SIG-M5 treated with dmso at 0.1 percent for 504 hours (cell line): Measurements from ENCODE around the gene COL13A1.

Experiments
- DNase-seq: peaks from one replicate; lab custom pipeline; 2025; ENCODE audit not compliant: unreplicated experiment; lab: John Stamatoyannopoulos, UW

Gene COL13A1

DNA sequence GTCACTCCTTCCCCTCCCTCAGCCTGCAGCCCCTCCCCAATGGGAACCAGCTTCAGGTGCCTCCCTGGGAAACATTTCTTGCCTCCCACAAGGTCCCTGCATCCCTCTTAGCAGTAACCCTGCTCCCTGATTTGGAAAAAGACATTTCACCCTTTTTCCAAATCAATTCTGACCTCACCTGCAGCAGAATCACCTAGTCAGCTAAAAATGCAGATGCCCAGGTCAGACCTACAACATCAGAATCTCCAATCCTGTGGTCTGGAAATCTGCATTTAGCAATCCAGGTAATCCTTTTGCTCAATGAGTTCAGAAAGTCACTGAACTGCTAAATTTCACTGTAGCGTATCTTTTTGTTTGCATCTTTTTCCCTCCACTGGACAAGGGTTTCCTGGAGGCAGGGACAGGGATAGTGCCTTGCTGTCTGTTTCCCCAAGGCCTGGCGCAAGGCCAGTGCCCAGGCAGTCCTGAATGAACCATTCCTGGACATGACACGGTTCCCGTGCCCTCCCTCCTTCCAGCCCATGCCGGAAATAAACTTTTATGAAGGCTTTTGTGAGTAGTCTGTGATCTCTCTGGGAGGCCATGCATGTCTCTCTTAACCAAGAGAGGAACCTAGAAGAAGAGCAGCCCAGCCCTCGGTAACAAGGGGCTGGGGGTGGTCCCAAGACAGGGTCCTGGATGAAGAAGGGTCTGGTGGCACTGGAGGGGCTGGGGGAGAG lies 44.0 kb downstream of the COL13A1 start:
- DNase-seq, result no peak

DNA sequence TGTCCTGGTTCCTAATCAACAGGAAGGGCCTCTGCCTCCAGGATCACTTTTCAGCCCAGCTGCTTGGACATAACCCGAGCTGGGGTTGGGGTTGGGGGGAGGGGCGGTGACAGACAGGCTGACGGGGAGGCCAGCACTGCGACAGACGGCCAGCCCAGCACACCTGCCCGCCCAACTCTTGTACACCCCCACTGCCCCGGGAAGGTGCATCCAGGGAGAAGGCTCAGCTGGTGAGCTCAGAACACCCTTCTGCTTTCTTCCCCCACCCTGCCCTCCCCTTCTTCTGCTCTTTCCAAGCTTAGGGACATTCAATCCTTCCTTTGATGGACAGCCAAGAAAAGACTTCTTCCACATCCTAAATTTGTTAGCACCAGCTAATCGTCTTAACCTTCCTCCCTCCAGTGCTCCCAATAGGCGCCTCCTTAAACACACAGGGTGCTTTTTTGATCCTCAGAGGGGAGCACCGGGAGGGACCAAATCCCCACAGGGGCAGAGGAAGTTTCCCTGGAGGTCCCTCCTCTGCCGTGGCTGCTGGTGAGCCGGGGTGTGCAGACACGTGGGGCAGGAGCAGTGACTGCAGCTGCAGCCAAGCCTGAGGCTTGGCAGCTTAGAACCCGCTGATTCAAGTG lies 44.7 kb downstream of the COL13A1 start:
- no peak for DNase-seq

DNA sequence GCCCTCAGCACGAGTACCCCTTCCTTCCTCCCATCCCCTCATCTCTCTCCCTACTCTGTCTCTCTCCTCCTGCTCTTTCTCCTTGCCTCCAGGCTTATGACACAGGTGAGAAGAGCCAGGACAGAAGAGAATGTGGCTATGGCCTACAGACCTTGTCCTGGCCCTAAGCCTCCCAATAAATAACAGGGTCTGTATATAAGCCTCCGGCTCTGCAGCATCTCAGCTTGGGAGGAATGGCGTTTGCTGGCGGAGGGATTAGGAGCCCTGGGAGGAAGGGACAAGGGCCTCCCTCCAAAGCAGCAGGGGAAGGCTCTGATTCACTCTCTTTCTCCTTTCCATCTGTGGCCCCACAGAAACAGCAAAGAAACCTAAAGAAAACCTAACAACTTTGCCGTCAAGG lies 45.8 kb downstream of the COL13A1 start:
- no peak for DNase-seq

DNA sequence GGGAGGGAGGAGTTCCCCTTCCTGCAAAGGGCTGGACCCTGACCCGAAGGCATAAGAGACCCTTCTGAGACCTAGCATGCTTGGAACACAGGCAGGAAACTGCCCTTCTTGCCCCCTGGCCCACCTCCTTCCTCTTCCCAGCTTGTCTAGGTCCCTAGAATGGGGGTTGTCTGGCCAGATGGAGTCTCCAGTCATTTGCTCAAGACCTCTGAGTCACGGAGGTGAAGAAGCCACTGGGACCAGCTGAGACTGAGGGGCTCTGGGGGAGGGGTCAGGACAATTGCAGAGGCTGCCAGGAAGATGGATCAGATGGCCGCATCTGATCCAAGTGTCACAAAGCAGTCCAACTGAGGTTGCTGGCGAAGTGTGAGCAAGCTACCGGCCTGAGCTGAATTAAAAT lies 46.2 kb downstream of the COL13A1 start:
- DNase-seq, result no peak

DNA sequence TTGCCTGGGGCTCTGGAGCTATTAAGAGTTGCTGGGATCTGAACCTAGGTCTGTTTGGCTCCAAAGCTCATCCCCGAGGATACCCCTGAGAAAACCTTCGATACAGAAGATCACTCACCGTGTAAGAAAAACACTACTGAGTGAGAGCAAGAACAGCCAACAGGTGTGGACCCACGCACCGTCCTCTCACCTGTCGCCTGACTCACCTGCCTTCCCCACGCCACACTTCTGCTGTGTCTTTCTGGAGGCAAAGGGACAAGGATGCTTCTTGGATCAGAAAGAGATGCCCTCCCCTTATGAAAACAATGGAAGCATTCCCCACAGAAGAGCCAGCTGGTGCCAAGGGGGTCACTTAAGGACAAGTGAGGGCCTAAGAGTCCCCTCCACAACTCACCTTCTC lies 46.7 kb downstream of the COL13A1 start:
- no peak for DNase-seq

DNA sequence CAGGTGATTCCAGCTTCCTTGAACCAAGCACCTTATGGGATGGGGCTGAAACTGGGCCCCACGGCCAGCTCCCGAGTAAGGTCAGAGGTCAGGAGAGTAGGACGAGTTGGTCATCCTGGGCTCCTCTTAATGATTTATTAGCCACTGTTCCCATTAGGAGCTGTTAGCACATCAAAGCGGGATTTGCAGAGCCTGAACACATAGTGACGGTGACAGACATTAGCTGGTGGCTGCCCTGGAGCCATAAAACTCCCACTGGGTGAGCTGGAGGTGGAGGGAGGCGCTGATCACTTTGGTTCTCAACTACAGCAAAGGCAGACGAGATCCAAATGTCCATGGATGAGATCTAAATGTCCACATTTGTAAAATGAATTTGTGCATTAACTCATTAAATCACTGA lies 48.1 kb downstream of the COL13A1 start:
- no peak for DNase-seq

DNA sequence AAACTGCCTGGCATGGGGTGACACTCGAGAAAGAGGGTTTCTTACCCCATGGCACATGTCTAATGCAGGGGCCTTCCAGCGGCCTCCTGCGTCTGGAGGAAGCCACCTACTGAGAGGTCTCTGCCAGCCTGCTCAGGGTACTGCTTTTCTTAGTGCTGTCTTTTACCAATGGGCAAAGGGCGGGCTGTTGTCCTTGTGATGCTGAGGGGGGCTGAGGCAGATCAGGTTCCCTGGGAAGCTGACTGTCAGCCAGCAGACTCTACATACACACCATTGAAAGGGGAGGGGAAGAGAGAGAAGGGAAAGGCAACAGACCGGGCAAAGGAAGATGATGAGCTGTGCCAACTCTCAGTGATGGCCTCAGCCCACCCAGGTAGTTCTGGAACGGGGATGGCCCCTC lies 48.7 kb downstream of the COL13A1 start:
- DNase-seq, result no peak

DNA sequence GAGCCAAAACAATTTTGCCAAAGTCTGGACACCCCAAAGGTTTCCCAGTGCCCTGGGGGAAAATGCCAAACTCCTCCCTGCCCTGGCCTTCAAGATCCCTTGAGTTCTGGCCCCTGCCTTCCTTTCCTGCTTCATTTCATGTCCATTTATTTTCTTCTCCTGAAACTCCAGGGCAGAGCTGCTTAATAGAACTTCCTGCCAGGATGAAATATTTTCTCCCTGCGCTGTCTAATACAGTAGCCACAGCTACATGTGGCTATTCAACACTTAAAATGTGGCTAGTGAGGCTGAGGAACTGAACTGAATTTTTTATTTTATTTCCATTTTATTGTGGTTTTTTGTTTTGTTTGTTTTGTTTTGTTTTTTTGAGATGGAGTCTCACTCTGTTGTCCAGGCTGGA lies 49.6 kb downstream of the COL13A1 start:
- no peak for DNase-seq

DNA sequence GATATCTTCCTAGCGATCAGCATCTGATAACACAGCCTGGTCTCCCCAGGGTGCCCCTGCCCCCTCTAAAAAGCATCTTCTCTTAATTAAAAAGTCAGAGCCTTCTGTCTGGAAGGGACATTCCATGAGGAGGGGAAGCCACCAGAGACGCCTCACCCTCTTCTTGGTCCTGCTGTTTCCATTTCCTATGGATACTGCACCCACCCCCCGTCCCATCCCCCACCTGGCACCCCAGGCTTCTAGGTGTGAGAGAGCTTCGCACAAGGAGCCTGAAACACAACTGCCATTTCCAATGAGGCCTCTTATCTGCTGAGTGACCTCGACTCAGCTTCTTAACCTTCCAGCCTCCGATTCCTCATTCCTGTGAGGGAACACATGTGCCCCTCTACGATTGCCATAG lies 51.4 kb downstream of the COL13A1 start:
- DNase-seq, result no peak

DNA sequence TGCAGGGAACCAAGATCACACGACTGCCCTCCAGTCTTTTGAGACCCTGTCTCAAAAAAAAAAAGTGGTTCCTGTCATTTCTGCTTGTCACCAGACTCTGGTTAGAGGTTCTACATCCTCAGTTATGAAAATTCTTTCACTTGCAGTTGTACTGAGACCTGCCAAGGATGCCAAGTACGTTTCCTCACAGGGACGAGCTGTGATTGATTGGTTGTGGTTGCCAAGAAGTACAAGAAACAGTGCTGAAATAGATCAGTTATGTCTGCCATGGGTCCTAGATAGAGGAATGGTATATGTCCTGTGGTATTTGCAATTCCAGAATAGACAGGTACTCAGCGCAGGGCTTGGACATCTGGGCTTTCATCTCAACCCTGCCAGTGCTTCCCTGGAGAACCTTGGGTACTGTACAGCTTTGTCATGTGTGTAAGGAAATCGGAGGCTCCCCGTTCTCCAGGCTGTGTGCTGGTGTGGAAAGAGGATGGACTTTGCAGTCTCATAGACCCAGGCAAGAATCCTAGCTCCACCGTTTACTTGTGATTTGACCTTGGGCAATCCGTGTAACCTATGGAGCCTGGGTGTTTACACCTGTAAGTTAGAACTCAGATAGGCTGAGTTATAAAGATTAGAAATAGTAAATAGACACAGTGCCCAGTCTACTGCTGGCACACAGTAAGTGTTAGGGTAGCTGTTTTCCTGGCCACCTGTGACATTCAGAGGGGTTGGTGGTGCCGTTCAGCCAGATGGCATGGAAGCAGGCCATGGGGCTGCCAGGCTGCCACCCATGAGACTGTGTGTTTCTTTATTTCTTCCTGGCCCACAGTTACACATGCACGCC lies 53.0 kb downstream of the COL13A1 start:
- no peak for DNase-seq

DNA sequence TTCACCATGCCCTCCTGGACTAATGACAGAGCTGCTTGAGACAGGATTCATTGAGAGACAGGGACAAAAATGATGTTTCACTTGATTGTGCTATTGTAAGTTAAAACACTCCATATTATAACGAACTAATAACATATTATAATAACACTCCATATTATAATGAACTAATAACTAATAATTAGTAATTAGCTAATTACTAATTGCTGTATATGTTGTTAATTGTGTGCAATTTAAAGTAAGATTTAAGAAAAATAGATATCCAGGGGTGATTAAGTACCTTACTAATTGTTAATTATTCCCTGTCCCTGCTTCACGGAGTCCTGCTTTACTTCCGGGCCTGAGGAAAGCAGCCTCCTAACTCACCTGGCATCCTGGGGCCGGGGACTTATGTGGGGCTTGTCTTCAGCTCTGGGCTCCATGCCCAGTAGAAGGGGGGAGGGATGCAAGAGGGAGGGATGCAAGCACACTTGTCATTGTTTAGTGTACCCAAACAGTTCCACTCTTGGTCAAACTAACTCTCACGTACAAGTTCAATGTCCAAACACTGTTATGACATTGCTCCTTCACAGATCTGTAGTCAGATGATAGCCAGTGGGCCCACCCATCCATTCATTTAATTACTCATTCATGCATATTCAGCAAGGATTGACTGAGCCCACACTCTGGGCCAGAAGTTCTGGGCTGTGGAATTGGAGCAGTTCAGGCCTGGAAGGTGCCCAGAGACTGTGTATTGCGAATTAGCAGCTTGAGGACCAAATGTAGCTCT lies 53.8 kb downstream of the COL13A1 start:
- DNase-seq, result no peak

DNA sequence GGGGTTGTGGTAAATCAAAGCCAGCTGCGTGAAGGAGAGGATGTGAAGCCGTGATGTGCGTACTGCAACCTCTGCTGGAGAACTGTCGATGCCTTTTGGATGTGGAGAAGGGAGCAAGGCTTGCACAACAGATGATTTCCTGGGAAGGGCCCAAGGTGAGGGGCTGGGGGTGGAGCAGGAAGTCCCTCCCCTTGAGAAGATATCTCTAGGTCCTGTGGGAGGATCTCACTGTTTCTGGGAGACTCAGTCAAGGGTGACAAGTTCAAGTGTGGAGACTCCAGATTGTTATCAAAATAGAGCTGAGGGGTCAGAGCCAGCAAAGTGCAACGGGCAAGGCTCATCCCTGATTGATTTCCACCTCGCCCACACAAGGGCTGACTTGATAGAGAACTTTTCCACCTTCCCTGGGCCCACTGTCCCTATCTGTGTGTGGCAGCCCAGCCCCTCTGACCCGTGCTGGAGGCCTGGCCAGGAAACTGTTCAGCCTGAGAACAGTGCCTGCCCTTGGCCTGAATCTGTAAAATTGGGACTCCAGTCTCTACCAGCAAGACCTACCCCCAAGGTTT lies 55.0 kb downstream of the COL13A1 start:
- no peak for DNase-seq

DNA sequence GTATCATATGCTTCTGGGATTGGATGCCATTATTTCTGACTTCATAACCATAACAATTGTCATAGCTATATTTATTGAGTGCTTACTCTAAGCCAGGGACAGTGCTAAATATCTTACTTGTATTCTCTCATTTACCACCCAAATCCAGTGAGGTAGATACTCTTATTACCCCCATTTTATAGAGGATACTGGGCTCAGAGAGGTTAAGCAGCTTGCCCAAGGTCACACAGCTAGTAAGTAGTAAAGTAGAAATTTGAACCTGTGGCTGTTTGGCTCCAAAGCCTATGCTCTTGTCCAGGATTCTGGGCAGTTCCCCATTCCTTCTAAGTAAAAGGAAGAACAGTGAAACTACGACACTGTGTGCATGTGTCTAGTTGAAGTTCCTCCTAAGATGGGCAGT lies 56.5 kb downstream of the COL13A1 start:
- no peak for DNase-seq

DNA sequence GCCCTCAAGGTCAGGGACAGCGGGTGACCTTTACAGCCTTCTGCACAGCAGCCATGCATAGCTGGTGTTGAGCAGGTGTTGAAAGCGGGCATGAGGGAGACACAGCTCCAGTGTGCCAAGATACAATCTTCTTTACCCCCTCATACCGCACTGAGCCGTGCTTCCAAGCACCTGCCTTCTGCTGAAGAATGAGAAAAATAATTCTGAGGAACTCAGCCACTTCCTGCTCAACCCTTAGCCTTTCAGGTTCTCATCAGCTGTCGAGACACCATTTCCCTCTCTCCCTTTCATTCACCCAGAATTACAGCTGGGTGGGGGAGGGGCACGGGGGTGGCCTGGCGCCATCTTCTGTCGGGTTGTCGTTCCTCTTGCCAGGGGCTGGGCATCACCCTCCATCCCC lies 58.6 kb downstream of the COL13A1 start:
- no peak for DNase-seq

DNA sequence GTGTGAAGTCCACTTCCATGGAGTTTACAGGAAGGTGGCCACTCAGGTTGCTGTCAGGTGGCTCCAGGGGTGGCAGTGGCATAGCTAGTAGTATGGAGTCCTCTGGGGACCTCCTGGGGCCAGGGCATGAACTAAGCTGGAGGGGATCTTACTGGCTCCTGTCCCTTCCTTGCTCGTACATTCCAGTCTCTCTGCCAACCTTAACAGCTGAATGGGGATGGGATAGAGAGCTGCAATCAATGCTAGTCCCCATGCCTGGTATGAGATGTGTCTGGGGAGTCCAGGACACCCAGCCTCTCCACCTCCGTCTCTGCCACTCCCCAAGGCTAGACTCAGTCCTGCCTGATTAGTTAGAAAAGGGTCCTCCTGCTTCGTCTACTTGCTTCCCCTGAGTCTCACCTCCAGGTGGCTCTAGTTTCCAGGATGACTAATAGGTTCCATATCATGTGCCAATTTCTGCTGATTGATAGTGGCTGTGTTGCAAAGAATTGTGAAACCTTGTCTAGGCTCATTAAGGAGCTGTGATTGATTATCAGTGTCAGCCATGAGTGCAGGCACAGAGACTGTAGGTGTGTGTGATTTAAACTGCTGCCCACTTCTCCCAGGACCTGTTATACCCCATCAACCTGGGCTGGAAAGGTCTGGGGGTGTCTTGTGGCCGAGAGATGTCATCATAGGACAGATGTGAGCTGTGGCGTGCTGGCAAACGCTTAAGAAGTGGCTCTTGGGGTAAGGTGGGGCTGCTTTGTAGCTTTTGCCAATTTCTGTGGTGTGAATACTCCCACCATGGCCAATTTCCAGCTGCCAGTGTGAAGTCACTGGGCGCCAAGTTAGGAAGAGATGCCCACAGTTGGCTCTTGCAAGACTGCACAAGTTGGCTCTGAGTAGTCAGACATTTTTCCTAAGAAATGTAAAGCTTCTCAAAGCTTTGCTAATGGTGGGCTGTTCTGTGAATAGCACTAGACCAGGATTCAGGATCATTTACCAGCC lies 59.8 kb downstream of the COL13A1 start:
- peak; percentile 20 for DNase-seq

DNA sequence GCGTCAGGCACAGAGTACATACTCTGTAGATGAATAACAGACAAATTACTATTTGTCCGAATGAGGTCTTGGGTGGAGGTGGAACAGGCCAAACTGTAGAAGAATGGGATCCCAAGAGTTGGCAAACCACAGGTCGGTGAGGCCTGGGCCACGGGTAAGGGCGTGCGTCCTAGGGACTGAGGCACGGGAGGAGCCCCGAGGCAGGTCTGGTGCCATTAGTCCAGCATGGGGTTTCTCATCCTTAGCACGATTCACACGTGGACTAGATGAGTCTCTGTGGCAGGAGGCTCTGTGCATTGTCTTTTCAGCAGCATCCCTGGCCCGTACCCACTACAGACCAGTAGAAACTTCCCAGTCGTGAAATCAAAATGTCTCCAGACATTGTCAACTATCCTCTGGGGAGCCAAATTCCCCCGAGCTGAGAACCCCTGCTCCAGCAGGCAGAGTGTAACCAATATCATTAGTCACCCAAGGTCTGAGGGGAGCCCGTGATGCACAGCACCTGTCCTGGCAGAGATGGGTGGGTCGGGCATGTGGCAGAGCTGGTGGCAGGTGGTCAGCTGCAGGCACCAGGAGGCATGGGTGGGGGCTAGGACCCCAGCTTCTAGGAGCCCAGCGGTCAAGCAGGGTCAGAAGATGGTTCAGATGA lies 61.3 kb downstream of the COL13A1 start:
- DNase-seq, result no peak

DNA sequence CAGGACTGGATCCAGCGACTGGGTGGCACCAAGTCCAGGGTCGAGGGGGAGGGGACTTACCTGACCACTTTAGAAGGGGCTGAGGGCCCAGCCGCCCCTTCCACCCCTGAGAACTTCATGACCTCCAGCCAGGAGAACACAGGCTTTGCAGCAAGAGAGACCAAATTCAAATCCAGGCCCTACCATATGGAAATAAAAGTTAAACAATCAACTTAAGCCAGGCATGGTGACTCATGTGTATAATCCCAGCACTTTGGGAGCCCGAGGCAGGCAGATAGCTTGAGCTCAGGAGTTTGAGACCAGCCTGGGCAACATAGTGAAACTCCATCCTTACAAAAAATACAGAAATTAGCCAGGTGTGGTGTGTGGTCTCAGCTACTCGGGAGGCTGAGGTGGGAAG lies 61.9 kb downstream of the COL13A1 start:
- DNase-seq, result no peak

DNA sequence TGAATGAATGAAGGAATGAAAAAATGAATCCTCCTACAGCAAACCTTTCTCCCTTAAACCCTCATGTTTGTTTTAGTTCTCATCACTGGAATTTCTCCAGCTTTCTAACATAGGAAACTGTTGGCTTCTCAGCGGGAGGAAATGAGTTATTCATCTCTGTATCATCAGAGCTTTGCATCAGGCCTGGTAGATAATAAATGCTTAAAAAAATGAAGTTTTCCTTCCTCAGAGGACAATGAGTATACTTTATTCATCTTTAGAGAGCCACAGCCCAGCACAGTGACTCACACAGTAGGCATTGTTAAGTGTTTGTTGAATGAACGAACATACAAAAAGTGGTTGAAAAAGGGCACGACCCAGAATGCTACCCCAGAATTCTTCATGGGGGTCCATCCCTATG lies 62.6 kb downstream of the COL13A1 start:
- no peak for DNase-seq

DNA sequence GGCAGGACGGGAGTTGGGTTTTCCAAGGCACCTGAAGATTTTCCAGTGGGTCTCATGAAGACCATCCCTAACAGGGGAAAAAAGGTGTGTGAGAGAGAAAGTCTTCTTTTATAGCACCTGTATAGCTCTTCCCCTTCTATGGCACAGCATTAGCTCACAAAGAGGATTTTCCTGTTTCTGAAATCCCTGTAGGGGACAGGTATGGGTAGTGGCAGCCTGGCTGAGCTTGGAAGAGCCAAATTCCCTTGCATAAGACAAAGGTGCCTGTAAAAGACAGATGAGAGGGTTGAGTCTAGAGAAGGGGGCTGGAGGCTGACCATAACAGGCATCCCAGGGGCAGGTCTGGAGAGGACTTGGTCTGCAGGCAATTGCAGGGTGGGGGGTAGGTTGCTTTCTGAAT lies 63.7 kb downstream of the COL13A1 start:
- no peak for DNase-seq
